Common myeloid progenitor, CD34-positive (primary cell): ENCODE measurements around the gene ABCA3. TPM values are rescaled to one million over a fixed set of nuclear protein-coding genes. Genes with fewer than 3 reads are reported as not detected.
A peak's percentile ranks its signal among the peaks of the same experiment; 100 is the strongest.
"Not testable (repeated sequence)": the region's sequence is repeated elsewhere in the genome, so short reads cannot be mapped to it uniquely, and the experiment has no call there.

Experiments used
- CTCF ChIA-PET: fragments of 350-600 bp; sonication (Branson Sonifier 250); formaldehyde crosslinking; loops from one replicate; lab custom pipeline; 2021; ENCODE audit warnings: antibody characterized with exemption; lab: Charles Lee
- POLR2A ChIA-PET: fragments of 350-600 bp; sonication (Branson Sonifier 250); formaldehyde crosslinking; loops from one replicate; lab custom pipeline; 2021; ENCODE audit warnings: antibody characterized with exemption; lab: Charles Lee
- DNase-seq, 3 donors: peaks; one replicate each; pipeline versions ENCODE4 v3.0.0 to v3.0.0-alpha.2; 2013
- H3K27ac ChIP-seq, 2 experiments: 1 replicate in 1 of 2; 2 replicates in 1 of 2; pipeline ENCODE4 v1.7.0; 2013; ENCODE audit warnings: inconsistent platforms in 2 of 2, low read length in 2 of 2, mild to moderate bottlenecking in 2 of 2, low read depth in 1 of 2, moderate library complexity in 1 of 2; ENCODE audit not compliant: severe bottlenecking in 2 of 2, insufficient read depth in 1 of 2, poor library complexity in 1 of 2
- H3K27me3 ChIP-seq, 5 experiments: replicated peaks in 2 of 5; 1 replicate in 3 of 5; 2 replicates in 2 of 5; pipeline versions ENCODE4 v1.6.1 to v1.7.0; 2013; ENCODE audit warnings: low read length in 4 of 5, mild to moderate bottlenecking in 2 of 5, moderate library complexity in 2 of 5, inconsistent platforms in 1 of 5; ENCODE audit not compliant: insufficient read depth in 5 of 5, control insufficient read depth in 4 of 5
- H3K36me3 ChIP-seq, 4 experiments: 1 replicate in 2 of 4; 2 replicates in 2 of 4; pipeline versions ENCODE4 v1.6.1 to v1.7.0; 2013; ENCODE audit warnings: low read length in 3 of 4, control low read depth in 1 of 4, mild to moderate bottlenecking in 1 of 4; ENCODE audit not compliant: control insufficient read depth in 4 of 4, insufficient read depth in 4 of 4
- H3K4me1 ChIP-seq, 4 experiments: 1 replicate in 3 of 4; 2 replicates in 1 of 4; pipeline versions ENCODE4 v1.6.1 to v1.7.1; 2013; ENCODE audit warnings: low read length in 3 of 4, mild to moderate bottlenecking in 3 of 4, control low read depth in 1 of 4, inconsistent platforms in 1 of 4, moderate library complexity in 1 of 4; ENCODE audit not compliant: control insufficient read depth in 4 of 4, insufficient read depth in 4 of 4; ENCODE audit errors: control extremely low read depth in 1 of 4
- H3K4me3 ChIP-seq, 7 experiments: 1 replicate in 4 of 7; 2 replicates in 3 of 7; pipeline versions ENCODE4 v1.5.1 to v1.7.0; 2013; ENCODE audit warnings: mild to moderate bottlenecking in 7 of 7, low read length in 6 of 7, moderate library complexity in 6 of 7, inconsistent platforms in 2 of 7, low read depth in 2 of 7, control low read depth in 1 of 7; ENCODE audit not compliant: insufficient read depth in 4 of 7, control insufficient read depth in 1 of 7; ENCODE audit errors: extremely low read depth in 1 of 7
- H3K9me3 ChIP-seq, 5 experiments: 1 replicate in 4 of 5; 2 replicates in 1 of 5; pipeline versions ENCODE4 v1.6.1 to v1.7.1; 2013; ENCODE audit warnings: low read length in 4 of 5, mild to moderate bottlenecking in 2 of 5, inconsistent platforms in 1 of 5, low read depth in 1 of 5, moderate library complexity in 1 of 5; ENCODE audit not compliant: control insufficient read depth in 4 of 5, insufficient read depth in 2 of 5; ENCODE audit errors: control extremely low read depth in 1 of 5
- WGBS: methylation state at CpG from one replicate; pipeline ENCODE4 v1.1.5; 2013; ENCODE audit not compliant: insufficient coverage; 5-methylcytosine and 5-hydroxymethylcytosine counted together
- polyA plus RNA-seq: library from polyadenylated mRNA; unstranded; fragments of 120-200 nt; gene quantifications from one replicate; pipeline ENCODE4 v1.2.1, GENCODE V29; 2013

The ABCA3 gene
- 6.7 TPM for polyA plus RNA-seq

GRCh38 chr16:2340564-2341455 is at the start of gene ABCA3:
TSS of gene ABCA3 (minus strand) at chr16:2340728. CDS start at chr16:2326466, 14,262 bp downstream.
- WGBS = 6% methylated on average over 81 of the region's 110 CpGs
- Histone ChIP-seq H3K4me1 (peaks cover 0 to 20% (median 15%) of the 10 kb centered on the region in 4 experiments), H3K27ac (no peak within 1 kb of the TSS), H3K4me3 (peak within 1 kb of the TSS; percentile 23 to 83 (median 67)), H3K9me3 (peaks cover 0 to 5% (median 0%) of the 10 kb centered on the region in 5 experiments), H3K27me3 (peaks cover 6 to 30% (median 27%) of the 10 kb centered on the region in 5 experiments), H3K36me3 (no peaks in the 10 kb centered on the region)
- CTCF ChIA-PET = interaction anchor here (0.6 to 1.2 kb wide), 4 partner anchors 25 to 161 kb away, joined by 4 to 7 read pairs (median 4); no protein-coding TSS in a partner anchor
- peak; percentile 93 to 97 (median 96) for DNase-seq
- POLR2A ChIA-PET = interaction anchor here (0.5 kb wide), 1 partner anchor 816 kb away, joined by 6 read pairs; no protein-coding TSS in a partner anchor

DNA sequence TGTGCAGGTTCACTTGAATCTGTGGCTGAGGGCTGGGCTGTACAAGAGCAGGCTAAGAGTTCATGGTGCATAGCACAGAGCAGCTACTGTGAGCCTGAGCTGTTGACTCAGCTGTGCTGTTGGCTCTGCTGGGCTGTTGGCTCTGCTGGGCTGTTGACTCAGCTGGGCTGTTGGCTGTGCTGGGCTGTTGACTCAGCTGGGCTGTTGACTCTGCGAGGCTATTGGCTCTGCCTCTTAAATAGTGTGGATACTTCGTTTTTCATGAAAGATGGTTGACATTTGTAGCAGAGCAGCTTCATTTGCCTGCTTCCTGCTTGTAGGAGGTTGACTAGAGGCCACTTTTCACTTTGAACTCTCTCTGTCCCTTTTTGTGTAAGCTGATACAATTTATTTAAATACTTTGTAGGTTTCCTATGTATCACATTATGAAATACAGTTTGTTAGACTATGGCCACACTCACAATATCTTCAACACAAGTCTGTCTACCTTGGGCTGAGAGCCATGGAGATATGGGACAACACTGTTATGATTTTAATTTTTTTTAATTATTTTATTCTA is 48.4 kb upstream of the ABCA3 start:
- 83% methylated on average over 2 of the region's 2 CpGs for WGBS
- H3K4me3 ChIP-seq = no peak overlapping the region
- peaks cover 0 to 6% (median 6%) of the 10 kb centered on the region in 5 experiments for H3K9me3 ChIP-seq
- no peaks in the 10 kb centered on the region for H3K4me1 ChIP-seq
- CTCF ChIA-PET = interaction anchor here (1.6 kb wide), 1 partner anchor 9 kb away, joined by 3 read pairs; no protein-coding TSS in a partner anchor
- H3K36me3 ChIP-seq = no peaks in the 10 kb centered on the region
- H3K27me3 ChIP-seq = no peaks in the 10 kb centered on the region
- POLR2A ChIA-PET = interaction anchor here (0.6 kb wide), 1 partner anchor 13 kb away, joined by 3 read pairs; no protein-coding TSS in a partner anchor
- H3K27ac ChIP-seq = no peak overlapping the region
- no peak for DNase-seq

- no peak for DNase-seq
- Histone ChIP-seq H3K27me3 (no peaks in the 10 kb centered on the region), H3K27ac (no peak overlapping the region), H3K36me3 (no peaks in the 10 kb centered on the region), H3K4me1 (no peaks in the 10 kb centered on the region), H3K9me3 (peaks cover 0 to 6% (median 6%) of the 10 kb centered on the region in 5 experiments), H3K4me3 (no peak overlapping the region)
- 100% methylated on average over 2 of the region's 3 CpGs for WGBS
- CTCF ChIA-PET = interaction anchor here (1.6 kb wide), 1 partner anchor 8 kb away, joined by 3 read pairs; no protein-coding TSS in a partner anchor
- POLR2A ChIA-PET = no interaction called here
These were observed 47.8 kb upstream of the ABCA3 start for GRCh38 chr16:2388139-2388874.

DNA sequence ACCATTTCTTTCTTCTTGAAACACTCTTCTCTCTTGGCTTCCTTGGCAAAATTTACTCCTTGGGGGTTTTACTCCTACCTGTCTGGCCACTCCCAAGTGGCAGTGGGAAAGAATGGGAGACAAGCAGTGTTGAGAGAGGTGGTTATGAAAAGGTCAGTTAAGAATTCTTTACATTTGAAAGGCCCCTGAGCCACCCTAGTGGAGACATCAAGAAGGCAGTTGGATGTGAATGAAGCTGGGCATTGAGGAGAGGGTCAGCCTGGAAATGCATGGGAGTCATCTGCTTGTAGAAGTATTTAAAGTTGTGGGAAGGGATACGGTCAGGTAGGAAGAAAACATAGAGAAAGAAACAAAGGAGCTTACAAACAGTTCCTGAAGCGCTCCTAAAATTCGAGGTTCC is 46.5 kb upstream of the ABCA3 start:
- ChIA-PET CTCF (no interaction called here), POLR2A (no interaction called here)
- 89% methylated on average over 1 of the region's 3 CpGs for WGBS
- Histone ChIP-seq H3K27ac (no peak overlapping the region), H3K9me3 (peaks cover 0 to 6% (median 6%) of the 10 kb centered on the region in 5 experiments), H3K36me3 (no peaks in the 10 kb centered on the region), H3K27me3 (no peaks in the 10 kb centered on the region), H3K4me1 (no peaks in the 10 kb centered on the region), H3K4me3 (no peak overlapping the region)
- DNase-seq = no peak

GRCh38 chr16:2385982-2386381 is 45.5 kb upstream of the ABCA3 start:
- H3K9me3 ChIP-seq, H3K27me3 ChIP-seq, DNase-seq, H3K27ac ChIP-seq, H3K4me1 ChIP-seq, H3K36me3 ChIP-seq, H3K4me3 ChIP-seq, POLR2A ChIA-PET: not testable (repeated sequence)
- CTCF ChIA-PET = interaction anchor here (1.8 kb wide), 1 partner anchor 10 kb away, joined by 4 read pairs; no protein-coding TSS in a partner anchor
- WGBS = 97% methylated on average over 16 of the region's 19 CpGs

DNA sequence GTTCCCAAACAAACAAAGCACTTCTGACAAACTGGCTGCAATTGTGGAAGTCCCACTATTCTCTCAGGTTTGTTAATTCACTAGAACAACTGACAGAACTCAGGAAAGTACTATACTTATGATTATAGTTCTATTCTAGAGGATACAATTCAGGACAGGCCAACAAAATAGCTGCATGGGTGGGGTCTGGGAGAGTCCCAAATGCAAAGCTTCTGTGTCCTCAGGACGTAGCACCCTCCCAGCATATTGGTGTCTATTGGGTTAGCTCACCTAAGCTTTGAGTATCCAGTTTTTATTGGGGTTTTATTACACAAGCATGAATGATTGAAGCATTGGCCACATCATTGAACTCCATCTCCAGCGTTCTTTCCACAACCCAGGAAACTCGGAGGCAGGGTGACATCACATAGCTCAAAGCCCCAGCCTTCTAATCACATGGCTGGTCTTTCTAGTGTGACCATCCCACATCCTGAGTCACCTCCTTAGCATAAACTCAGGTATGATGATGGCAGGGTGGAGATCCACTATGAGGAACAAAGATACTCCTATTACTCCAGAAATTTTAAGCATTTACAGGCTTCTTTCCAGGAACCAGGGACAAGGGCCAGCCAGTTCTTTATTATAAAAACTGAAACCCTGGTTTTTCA is 44.8 kb upstream of the ABCA3 start:
- Histone ChIP-seq H3K27ac (no peak overlapping the region), H3K27me3 (peaks cover 0 to 2% (median 0%) of the 10 kb centered on the region in 5 experiments), H3K4me3 (no peak overlapping the region), H3K4me1 (no peaks in the 10 kb centered on the region), H3K36me3 (no peaks in the 10 kb centered on the region), H3K9me3 (peaks cover 0 to 6% (median 6%) of the 10 kb centered on the region in 5 experiments)
- whole genome bisulfite sequencing = 95% methylated on average over 3 of the region's 3 CpGs
- no peak for DNase-seq
- CTCF ChIA-PET = interaction anchor here (0.7 to 1.8 kb wide), 2 partner anchors 10 to 42 kb away, joined by 4 read pairs; no protein-coding TSS in a partner anchor
- POLR2A ChIA-PET = interaction anchor here (0.6 kb wide), 1 partner anchor 27 kb away, joined by 5 read pairs; no protein-coding TSS in a partner anchor
